Peyer's patch (tissue), 4 donors: ENCODE data around the gene RNF126. TPM values are rescaled to one million over a fixed set of nuclear protein-coding genes. Genes with fewer than 3 reads are reported as not detected.

Experiments
- DNase-seq, 3 donors: peaks; one replicate each; pipeline ENCODE4 v3.0.0-alpha.2; 2017 to 2019
- H3K27ac ChIP-seq, 4 donors: fragments of 200-600 bp; sonication (generic); one replicate each; pipeline ENCODE4 v1.5.1; 2016 to 2019
- H3K27me3 ChIP-seq, 2 donors: fragments of 200-600 bp; sonication (generic); one replicate each; pipeline ENCODE4 v1.5.1; 2019
- H3K36me3 ChIP-seq, 3 donors: fragments of 200-600 bp; sonication (generic); one replicate each; pipeline ENCODE4 v1.5.1; 2016 to 2019
- H3K4me1 ChIP-seq, 4 donors: fragments of 200-600 bp; sonication (generic); one replicate each; pipeline ENCODE4 v1.5.1; 2016 to 2019
- H3K4me3 ChIP-seq, 4 donors: fragments of 200-600 bp; sonication (generic); 1 replicate in 3 of 4; 2 replicates in 1 of 4; pipeline ENCODE4 v1.5.1; 2016 to 2019; ENCODE audit warnings: mild to moderate bottlenecking in 1 of 4
- H3K9me3 ChIP-seq, 4 donors: fragments of 200-600 bp; sonication (generic); one replicate each; pipeline ENCODE4 v1.5.1; 2016 to 2019; ENCODE audit warnings: mild to moderate bottlenecking in 1 of 4
- POLR2A ChIP-seq, 2 donors: fragments of 450-650 bp; IDR thresholded peaks; one replicate each; pipeline ENCODE4 v1.5.1; 2017; ENCODE audit warnings: antibody characterized with exemption in 2 of 2, mild to moderate bottlenecking in 2 of 2, moderate library complexity in 2 of 2
- total RNA-seq, 4 donors: library from RNA; depleted of rRNA; stranded (reverse); fragments of >200 nt; gene quantifications; one replicate each; pipeline ENCODE4 v1.1.0, GENCODE V29; 2016
- TF ChIP-seq, protein P1 (sequence below), 6 experiments: fragments of 450-650 bp in 4 of 6; fragments of 200-600 bp in 2 of 6; sonication (generic) in 1 of 6; IDR thresholded peaks; one replicate each; pipeline ENCODE4 v1.5.1; 2017 to 2019; ENCODE audit warnings: antibody characterized with exemption in 6 of 6, mild to moderate bottlenecking in 3 of 6, moderate library complexity in 1 of 6

RNF126 gene
- 100 to 1,000 TPM in 3 of 4 donors, 10 to 100 TPM in 1; 83.3 to 119 (median 115) TPM for total RNA-seq

DNA sequence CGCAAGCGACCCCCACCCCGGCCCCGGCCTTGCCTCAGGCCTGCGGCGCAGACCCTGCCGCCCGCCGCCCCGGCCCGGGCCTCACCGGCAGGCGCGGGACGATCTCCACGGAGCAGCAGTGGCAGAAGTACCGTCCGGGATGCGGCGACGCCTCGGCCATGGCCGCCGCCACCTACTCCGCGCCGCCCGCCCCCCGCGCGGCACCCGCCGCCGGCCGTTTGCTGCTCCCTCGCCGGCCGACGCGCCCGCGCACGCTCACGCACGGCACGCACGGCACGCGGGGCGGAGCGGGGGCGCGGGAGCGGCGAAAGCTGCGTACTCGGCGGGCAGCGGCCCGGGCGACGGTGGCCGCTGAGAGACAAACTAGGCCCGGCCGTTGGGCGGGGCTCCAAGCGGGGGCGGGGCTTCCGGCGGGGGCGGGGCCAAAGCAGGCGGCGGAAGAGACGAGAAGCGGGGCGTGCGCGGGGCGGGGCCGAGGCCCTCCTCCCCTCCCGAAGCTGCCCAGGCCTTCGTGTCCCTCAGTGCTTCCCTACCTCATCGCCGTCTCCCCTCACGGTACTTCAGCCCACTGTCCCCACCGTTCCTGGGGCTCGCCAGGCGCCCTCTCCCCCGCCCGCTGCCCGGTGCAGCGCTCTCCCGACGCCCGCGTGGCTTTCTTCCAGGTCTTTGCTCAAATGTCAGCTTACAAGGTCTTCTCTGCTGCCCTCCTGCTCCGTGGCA lies at the start of gene RNF126:
RNF126 (minus strand) TSS at position 253 of the 720 bp plus-strand sequence; CDS start at position 160, 93 bp downstream.
- Histone ChIP-seq H3K27ac (peak within 1 kb of the TSS; percentile 94 to 99 (median 98)), H3K36me3 (peaks cover 0 to 7% (median 0%) of the 10 kb centered on the region in 3 donors), H3K27me3 (no peaks in the 10 kb centered on the region), H3K4me1 (peaks cover 4 to 56% (median 34%) of the 10 kb centered on the region in 4 donors), H3K9me3 (no peaks in the 10 kb centered on the region), H3K4me3 (peak within 1 kb of the TSS; percentile 96 to 100 (median 98))
- peak; percentile 89 to 98 (median 97) for DNase-seq
- peak; percentile 80 to 85 for TF ChIP-seq POLR2A (IDR thresholded peaks at IDR 0.05)
- TF ChIP-seq, protein P1, sequence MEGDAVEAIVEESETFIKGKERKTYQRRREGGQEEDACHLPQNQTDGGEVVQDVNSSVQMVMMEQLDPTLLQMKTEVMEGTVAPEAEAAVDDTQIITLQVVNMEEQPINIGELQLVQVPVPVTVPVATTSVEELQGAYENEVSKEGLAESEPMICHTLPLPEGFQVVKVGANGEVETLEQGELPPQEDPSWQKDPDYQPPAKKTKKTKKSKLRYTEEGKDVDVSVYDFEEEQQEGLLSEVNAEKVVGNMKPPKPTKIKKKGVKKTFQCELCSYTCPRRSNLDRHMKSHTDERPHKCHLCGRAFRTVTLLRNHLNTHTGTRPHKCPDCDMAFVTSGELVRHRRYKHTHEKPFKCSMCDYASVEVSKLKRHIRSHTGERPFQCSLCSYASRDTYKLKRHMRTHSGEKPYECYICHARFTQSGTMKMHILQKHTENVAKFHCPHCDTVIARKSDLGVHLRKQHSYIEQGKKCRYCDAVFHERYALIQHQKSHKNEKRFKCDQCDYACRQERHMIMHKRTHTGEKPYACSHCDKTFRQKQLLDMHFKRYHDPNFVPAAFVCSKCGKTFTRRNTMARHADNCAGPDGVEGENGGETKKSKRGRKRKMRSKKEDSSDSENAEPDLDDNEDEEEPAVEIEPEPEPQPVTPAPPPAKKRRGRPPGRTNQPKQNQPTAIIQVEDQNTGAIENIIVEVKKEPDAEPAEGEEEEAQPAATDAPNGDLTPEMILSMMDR (IDR thresholded peaks at IDR 0.05): no peak

DNA sequence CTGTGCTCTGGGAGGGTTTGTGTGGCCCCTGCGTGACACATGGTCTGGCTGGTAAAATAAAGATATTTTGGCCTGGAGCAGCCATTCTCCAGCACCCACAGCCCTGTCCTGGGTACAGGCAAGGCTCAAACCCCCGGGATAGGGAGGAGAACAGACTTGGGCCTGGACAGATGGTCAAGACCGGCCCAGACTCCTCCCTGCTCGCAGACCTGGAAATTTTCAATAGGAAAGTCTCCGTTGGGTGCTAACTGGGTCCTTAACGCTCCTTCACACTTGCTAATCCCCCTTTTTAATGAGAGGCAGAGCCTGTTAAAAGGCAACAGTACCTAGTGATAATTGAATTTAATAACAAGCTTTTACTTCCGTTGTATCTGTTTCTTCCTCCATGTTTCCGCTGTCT lies 48.2 kb upstream of the RNF126 start:
- peaks cover 0 to 5% (median 3%) of the 10 kb centered on the region in 4 donors for H3K4me1 ChIP-seq
- no peak overlapping the region for H3K4me3 ChIP-seq
- peaks cover 0 to 13% (median 0%) of the 10 kb centered on the region in 4 donors for H3K9me3 ChIP-seq
- no peak overlapping the region for H3K27ac ChIP-seq
- TF ChIP-seq, protein P1 (IDR thresholded peaks at IDR 0.05): no peak
- no peak for TF ChIP-seq POLR2A (IDR thresholded peaks at IDR 0.05)
- H3K36me3 ChIP-seq: no peaks in the 10 kb centered on the region
- DNase-seq: no peak
- H3K27me3 ChIP-seq: peaks cover 0 to 16% of the 10 kb centered on the region in 2 donors

DNA sequence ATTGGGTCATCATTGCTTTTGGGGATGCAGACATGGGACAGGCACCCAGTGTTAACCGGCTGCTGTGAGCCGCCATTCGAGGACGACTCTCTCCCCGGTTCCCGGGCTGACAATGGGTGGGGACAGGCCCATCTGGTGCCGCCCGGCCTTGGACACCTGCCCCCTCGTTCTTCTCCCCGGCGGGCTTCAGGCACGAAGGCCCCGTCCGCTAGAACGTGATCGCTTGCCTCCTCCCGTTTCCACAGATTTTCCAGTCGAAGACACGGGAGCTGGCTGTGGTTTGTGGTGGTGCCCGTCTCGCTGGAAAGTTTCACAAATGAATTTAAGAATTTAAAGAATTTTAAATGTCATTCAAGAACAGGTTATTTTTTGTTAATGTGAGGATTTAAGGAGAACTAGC lies 47.8 kb upstream of the RNF126 start:
- no peak for TF ChIP-seq POLR2A (IDR thresholded peaks at IDR 0.05)
- TF ChIP-seq, protein P1 (IDR thresholded peaks at IDR 0.05): no peak
- Histone ChIP-seq H3K9me3 (peaks cover 0 to 11% (median 0%) of the 10 kb centered on the region in 4 donors), H3K4me3 (peak overlapping the region in 1 of 4 donors; percentile 55), H3K27ac (peak overlapping the region in 3 of 4 donors; percentile 46 to 77 (median 70)), H3K27me3 (peaks cover 0 to 16% of the 10 kb centered on the region in 2 donors), H3K4me1 (peaks cover 0 to 5% (median 3%) of the 10 kb centered on the region in 4 donors), H3K36me3 (no peaks in the 10 kb centered on the region)
- DNase-seq: no peak

DNA sequence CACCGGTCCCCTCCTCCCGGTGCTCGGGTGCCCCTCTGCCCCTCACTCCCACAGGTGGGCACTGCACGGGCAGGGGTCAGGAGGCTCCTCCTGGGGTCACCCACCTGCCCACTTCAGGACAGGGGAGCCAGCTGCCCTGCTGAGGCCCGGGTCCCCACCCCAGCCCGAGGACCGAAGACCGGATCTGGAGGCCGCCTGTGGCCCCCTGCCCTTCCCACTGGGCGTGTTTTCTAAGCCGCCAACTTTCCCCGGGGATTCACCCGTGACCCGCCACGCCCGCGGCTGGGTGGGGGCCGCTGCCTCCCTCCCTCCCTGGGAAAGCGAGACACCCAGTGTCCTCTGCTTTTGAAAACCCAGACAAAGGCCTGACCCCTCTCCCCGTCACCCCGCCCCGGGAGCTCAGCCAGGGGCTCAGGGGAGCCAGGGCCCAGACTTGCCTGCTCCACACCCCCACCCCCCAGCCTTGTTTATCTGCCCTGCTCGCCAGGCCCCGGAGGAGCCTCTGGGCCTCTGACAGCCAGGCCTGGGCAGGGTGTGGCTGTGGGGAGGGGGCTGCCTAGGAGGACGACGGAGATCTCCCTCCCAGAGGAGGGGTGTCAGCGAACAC lies 47.1 kb upstream of the RNF126 start:
- Histone ChIP-seq H3K36me3 (no peaks in the 10 kb centered on the region), H3K9me3 (peaks cover 0 to 6% (median 0%) of the 10 kb centered on the region in 4 donors), H3K4me1 (peaks cover 0 to 5% (median 3%) of the 10 kb centered on the region in 4 donors), H3K4me3 (peak overlapping the region; percentile 32 to 56 (median 46)), H3K27ac (peak overlapping the region; percentile 12 to 77 (median 58)), H3K27me3 (peaks cover 0 to 16% of the 10 kb centered on the region in 2 donors)
- no peak for TF ChIP-seq POLR2A (IDR thresholded peaks at IDR 0.05)
- TF ChIP-seq, protein P1 (IDR thresholded peaks at IDR 0.05): no peak
- DNase-seq: no peak

DNA sequence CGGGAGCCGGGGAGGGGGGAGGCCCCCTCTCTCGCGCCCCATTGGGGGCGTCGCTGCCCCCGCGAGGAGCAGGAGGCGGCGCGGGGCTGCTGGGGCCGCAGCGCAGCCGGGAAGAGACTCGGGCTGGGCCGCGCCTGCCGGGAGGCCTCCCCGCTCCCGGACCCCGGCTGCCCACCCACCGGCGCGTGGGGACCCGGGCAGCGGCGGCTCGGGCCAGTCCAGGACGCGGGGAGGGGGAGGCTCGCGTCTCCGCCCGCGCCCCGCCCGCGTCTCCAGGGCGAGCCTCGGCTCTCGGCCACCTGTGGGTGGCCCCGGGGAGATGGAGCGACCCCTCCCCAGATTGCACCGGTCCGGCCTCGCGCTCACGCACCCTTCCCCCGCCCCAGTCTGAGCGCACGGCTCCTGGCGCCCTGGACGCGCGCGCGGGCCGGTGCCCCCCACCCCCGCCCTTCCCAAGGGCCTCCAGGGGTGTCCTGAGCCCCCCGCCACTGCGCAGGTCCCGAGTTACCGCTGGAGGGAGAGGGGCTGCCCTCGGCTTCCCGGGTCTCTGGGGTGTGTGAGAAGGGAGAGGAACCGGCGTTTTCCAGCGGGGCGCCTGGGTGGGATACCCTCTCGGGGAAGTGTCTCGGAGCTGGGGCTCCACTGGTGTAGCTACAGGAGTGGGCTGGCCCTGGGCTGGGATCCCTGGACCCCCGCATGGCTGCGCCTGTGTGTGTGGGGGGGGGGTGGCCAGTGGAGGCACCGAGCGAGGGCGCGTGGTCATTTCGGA lies 46.4 kb upstream of the RNF126 start:
- Histone ChIP-seq H3K27me3 (peaks cover 0 to 16% of the 10 kb centered on the region in 2 donors), H3K9me3 (peaks cover 0 to 6% (median 0%) of the 10 kb centered on the region in 4 donors), H3K4me3 (peak overlapping the region; percentile 32 to 56 (median 46)), H3K36me3 (no peaks in the 10 kb centered on the region), H3K27ac (peak overlapping the region; percentile 12 to 77 (median 58)), H3K4me1 (peaks cover 0 to 5% (median 3%) of the 10 kb centered on the region in 4 donors)
- no peak for DNase-seq
- TF ChIP-seq, protein P1 (IDR thresholded peaks at IDR 0.05): no peak
- TF ChIP-seq POLR2A (IDR thresholded peaks at IDR 0.05): no peak
